SU-DHL-6 (cell line): ENCODE results near the gene RAET1G.
"Not testable (repeated sequence)": the region's sequence is repeated elsewhere in the genome, so short reads cannot be mapped to it uniquely, and the experiment has no call there.

Experiments
- H2AFZ ChIP-seq: fragments of 200-600 bp; sonication (generic); 2 replicates; pipeline ENCODE4 v1.6.1; 2014; ENCODE audit warnings: low read depth, mild to moderate bottlenecking, moderate library complexity, mixed read lengths, antibody characterized with exemption, low read length; ENCODE audit not compliant: severe bottlenecking
- H3F3A ChIP-seq: fragments of 200-600 bp; shearing (Covaris generic); 2 replicates; pipeline ENCODE4 v1.6.0; 2016; ENCODE audit warnings: antibody characterized with exemption, mild to moderate bottlenecking; ENCODE audit not compliant: insufficient read depth
- H3K27ac ChIP-seq: fragments of 200-600 bp; sonication (generic); 2 replicates; pipeline ENCODE4 v1.5.1; 2016; ENCODE audit warnings: low read depth, mild to moderate bottlenecking, low read length, moderate library complexity, mixed read lengths
- H3K27me3 ChIP-seq: fragments of 200-600 bp; sonication (generic), shearing (Covaris generic); 2 replicates; pipeline ENCODE4 v1.6.0; 2014; ENCODE audit warnings: mild to moderate bottlenecking, low read length
- H3K36me3 ChIP-seq: fragments of 200-600 bp; sonication (generic); 2 replicates; pipeline ENCODE4 v1.6.1; 2014; ENCODE audit warnings: mild to moderate bottlenecking, low read length, mixed read lengths
- H3K4me2 ChIP-seq: fragments of 300-600, 200-600 bp; shearing (Covaris generic), sonication (generic); 2 replicates; pipeline ENCODE4 v1.6.0; 2014; ENCODE audit warnings: low read length, low read depth, mild to moderate bottlenecking; ENCODE audit not compliant: poor library complexity, severe bottlenecking
- H3K4me3 ChIP-seq: fragments of 200-600 bp; sonication (generic); 2 replicates; pipeline ENCODE4 v1.5.1; 2014; ENCODE audit warnings: antibody characterized with exemption, low read length, mild to moderate bottlenecking, mixed read lengths; ENCODE audit not compliant: insufficient read depth, poor library complexity, severe bottlenecking
- H3K79me2 ChIP-seq: fragments of 200-600 bp; sonication (generic); 2 replicates; pipeline ENCODE4 v1.6.1; 2014; ENCODE audit warnings: mild to moderate bottlenecking, low read length, moderate library complexity; ENCODE audit not compliant: insufficient read depth
- H3K9ac ChIP-seq: fragments of 200-600 bp; sonication (generic); 2 replicates; pipeline ENCODE4 v1.7.0; 2014; ENCODE audit warnings: mild to moderate bottlenecking, low read length
- H3K9me2 ChIP-seq: fragments of 200-600 bp; sonication (generic); replicated peaks from 2 replicates; pipeline ENCODE4 v1.6.1; 2014; ENCODE audit warnings: low read length; ENCODE audit not compliant: insufficient read depth
- H3K9me3 ChIP-seq: fragments of 200-600 bp; sonication (generic); 2 replicates; pipeline ENCODE4 v1.6.1; 2014; ENCODE audit warnings: low read length, mixed read lengths; ENCODE audit not compliant: insufficient read depth
- H4K20me1 ChIP-seq: fragments of 200-600 bp; sonication (generic); 2 replicates; pipeline ENCODE4 v1.6.1; 2014; ENCODE audit warnings: low read depth, mild to moderate bottlenecking, antibody characterized with exemption, low read length, moderate library complexity, mixed read lengths
- EZH2phosphoT487 ChIP-seq: fragments of 200-600 bp; sonication (generic), shearing (Covaris generic); conservative IDR thresholded peaks from 2 replicates; pipeline ENCODE4 v1.6.1; 2018; ENCODE audit warnings: mild to moderate bottlenecking, antibody characterized with exemption, low read length, moderate library complexity, mixed read lengths
- TF ChIP-seq, protein P1 (sequence below): fragments of 200-600 bp; sonication (generic); IDR thresholded peaks from one replicate; pipeline ENCODE4 v1.5.1; 2017; ENCODE audit warnings: antibody characterized with exemption, mild to moderate bottlenecking, low read length, moderate library complexity; ENCODE audit not compliant: insufficient read depth, poor library complexity, severe bottlenecking

The RAET1G gene

GRCh38 chr6:149931501-149931900, 8.6 kb upstream of the RAET1G start:
- H3K9me2 ChIP-seq, result no peaks in the 10 kb centered on the region
- no peaks in the 10 kb centered on the region for H3K27me3 ChIP-seq
- H3K27ac ChIP-seq, result no peak overlapping the region
- H3K9ac ChIP-seq, result no peak overlapping the region
- no peaks in the 10 kb centered on the region for H3K9me3 ChIP-seq
- H3K36me3 ChIP-seq, result no peaks in the 10 kb centered on the region
- no peaks in the 10 kb centered on the region for H3K79me2 ChIP-seq
- H3F3A ChIP-seq, result no peaks in the 10 kb centered on the region
- no peak for TF ChIP-seq EZH2phosphoT487
- TF ChIP-seq, protein P1, sequence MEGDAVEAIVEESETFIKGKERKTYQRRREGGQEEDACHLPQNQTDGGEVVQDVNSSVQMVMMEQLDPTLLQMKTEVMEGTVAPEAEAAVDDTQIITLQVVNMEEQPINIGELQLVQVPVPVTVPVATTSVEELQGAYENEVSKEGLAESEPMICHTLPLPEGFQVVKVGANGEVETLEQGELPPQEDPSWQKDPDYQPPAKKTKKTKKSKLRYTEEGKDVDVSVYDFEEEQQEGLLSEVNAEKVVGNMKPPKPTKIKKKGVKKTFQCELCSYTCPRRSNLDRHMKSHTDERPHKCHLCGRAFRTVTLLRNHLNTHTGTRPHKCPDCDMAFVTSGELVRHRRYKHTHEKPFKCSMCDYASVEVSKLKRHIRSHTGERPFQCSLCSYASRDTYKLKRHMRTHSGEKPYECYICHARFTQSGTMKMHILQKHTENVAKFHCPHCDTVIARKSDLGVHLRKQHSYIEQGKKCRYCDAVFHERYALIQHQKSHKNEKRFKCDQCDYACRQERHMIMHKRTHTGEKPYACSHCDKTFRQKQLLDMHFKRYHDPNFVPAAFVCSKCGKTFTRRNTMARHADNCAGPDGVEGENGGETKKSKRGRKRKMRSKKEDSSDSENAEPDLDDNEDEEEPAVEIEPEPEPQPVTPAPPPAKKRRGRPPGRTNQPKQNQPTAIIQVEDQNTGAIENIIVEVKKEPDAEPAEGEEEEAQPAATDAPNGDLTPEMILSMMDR, result no peak
- H3K4me2 ChIP-seq, result no peak overlapping the region
- no peak overlapping the region for H2AFZ ChIP-seq
- no peak overlapping the region for H3K4me3 ChIP-seq
- no peaks in the 10 kb centered on the region for H4K20me1 ChIP-seq

DNA sequence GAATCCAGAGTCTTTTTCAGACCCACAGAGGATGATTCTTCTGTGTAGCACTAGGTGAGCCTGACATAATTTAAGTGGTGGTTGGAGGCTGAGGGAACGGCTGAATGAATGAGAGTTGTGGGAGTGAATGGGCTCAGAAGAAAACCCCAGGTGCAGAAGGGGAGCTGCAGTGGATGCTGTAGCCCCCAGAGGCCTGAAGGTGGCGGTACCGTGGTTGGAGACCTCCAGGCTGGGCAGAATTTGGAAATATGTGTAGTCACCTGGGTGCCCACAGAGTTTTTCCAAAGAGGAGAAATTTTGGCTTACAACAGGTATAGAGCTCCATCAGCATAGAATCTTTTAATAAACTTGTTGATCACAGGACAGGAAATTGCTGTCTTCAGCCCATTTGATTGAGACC, 6.5 kb upstream of the RAET1G start:
- Histone ChIP-seq H3K4me2 (no peak overlapping the region), H3K79me2 (no peaks in the 10 kb centered on the region), H4K20me1 (no peaks in the 10 kb centered on the region), H3K36me3 (no peaks in the 10 kb centered on the region), H3F3A (no peaks in the 10 kb centered on the region), H3K4me3 (no peak overlapping the region), H3K9ac (no peak overlapping the region), H3K27me3 (no peaks in the 10 kb centered on the region), H3K27ac (no peak overlapping the region), H3K9me3 (no peaks in the 10 kb centered on the region), H2AFZ (no peak overlapping the region), H3K9me2 (no peaks in the 10 kb centered on the region)
- TF ChIP-seq, protein P1, result peak; percentile 49
- TF ChIP-seq EZH2phosphoT487, result no peak

- H3K9ac ChIP-seq, H4K20me1 ChIP-seq, H3K4me2 ChIP-seq, H3K4me3 ChIP-seq, H3K9me3 ChIP-seq, H3K9me2 ChIP-seq, H3K36me3 ChIP-seq, H3K27ac ChIP-seq, H3F3A ChIP-seq, H3K79me2 ChIP-seq, H2AFZ ChIP-seq, H3K27me3 ChIP-seq: not testable (repeated sequence)
Observed at GRCh38 chr6:149927025-149927424, 4.1 kb upstream of the RAET1G start.

- Histone ChIP-seq H3F3A (no peaks in the 10 kb centered on the region), H3K79me2 (no peaks in the 10 kb centered on the region), H3K9me2 (no peaks in the 10 kb centered on the region), H4K20me1 (no peaks in the 10 kb centered on the region), H3K9ac (no peak overlapping the region), H3K9me3 (no peaks in the 10 kb centered on the region), H3K4me2 (peak overlapping the region; percentile 41), H3K4me3 (no peak overlapping the region), H3K27ac (no peak overlapping the region), H3K36me3 (no peaks in the 10 kb centered on the region), H3K27me3 (no peaks in the 10 kb centered on the region), H2AFZ (peak overlapping the region; percentile 29)
- TF ChIP-seq, protein P1, result peak; percentile 46
- no peak for TF ChIP-seq EZH2phosphoT487
Observed at GRCh38 chr6:149925974-149926777, 3.3 kb upstream of the RAET1G start.
